K562 (cell line): ENCODE results near the gene SARS1. TPM values are rescaled to one million over a fixed set of nuclear protein-coding genes. Genes with fewer than 3 reads are reported as not detected.

Experiments
- CBFB ChIP-seq: sonication (generic); formaldehyde crosslinking; IDR thresholded peaks from 2 replicates; pipeline ENCODE4 v1.4.0; 2020; ENCODE audit warnings: mild to moderate bottlenecking, missing genetic modification reagents
- CBX2 ChIP-seq: fragments of 200-600 bp; sonication (generic); IDR thresholded peaks from one replicate; pipeline ENCODE4 v1.6.1; 2012; ENCODE audit warnings: mild to moderate bottlenecking, low read length, inconsistent platforms; ENCODE audit not compliant: insufficient read depth, poor library complexity, severe bottlenecking
- CBX5 ChIP-seq: IDR thresholded peaks from 2 replicates; pipeline ENCODE4 v1.6.1; 2014; ENCODE audit warnings: low read depth, borderline replicate concordance
- ESRRA ChIP-seq: fragments of 450-650 bp; IDR thresholded peaks from 2 replicates; pipeline ENCODE4 v1.6.1; 2014; ENCODE audit warnings: low read depth, mild to moderate bottlenecking, moderate library complexity, borderline replicate concordance
- FOXK1 ChIP-seq: sonication (generic); formaldehyde crosslinking; IDR thresholded peaks from 2 replicates; pipeline ENCODE4 v1.8.0; 2022; ENCODE audit warnings: missing genetic modification reagents, mild to moderate bottlenecking, borderline replicate concordance
- IRF9 ChIP-seq: fragments of 450-650 bp; IDR thresholded peaks from 2 replicates; pipeline ENCODE4 v1.6.1; 2016; ENCODE audit warnings: missing biosample characterization, missing genetic modification characterization
- LARP7 ChIP-seq: fragments of 450-650 bp; IDR thresholded peaks from 2 replicates; pipeline ENCODE4 v1.6.1; 2016
- MTA2 ChIP-seq: fragments of 450-650 bp; IDR thresholded peaks from 2 replicates; pipeline ENCODE4 v1.6.1; 2016; ENCODE audit warnings: low read depth
- NFIC ChIP-seq: fragments of 450-650 bp; IDR thresholded peaks from 2 replicates; pipeline ENCODE4 v1.6.1; 2017; ENCODE audit warnings: mild to moderate bottlenecking, inconsistent platforms
- NR2F6 ChIP-seq: fragments of 450-650 bp; formaldehyde crosslinking; IDR thresholded peaks from 2 replicates; pipeline ENCODE4 v1.4.0; 2020; ENCODE audit warnings: mild to moderate bottlenecking
- PREB ChIP-seq: sonication (generic); formaldehyde crosslinking; IDR thresholded peaks from 2 replicates; pipeline ENCODE4 v1.8.1; 2023; ENCODE audit warnings: mild to moderate bottlenecking, missing genetic modification reagents
- STAT5B ChIP-seq: fragments of 250-450 bp; sonication (Bioruptor Pico); IDR thresholded peaks from 2 replicates; pipeline ENCODE4 v1.8.0; 2021; ENCODE audit warnings: mild to moderate bottlenecking, inconsistent platforms
- ZBTB11 ChIP-seq, 3 experiments: fragments of 200-800 bp in 1 of 3; fragments of 250-450 bp in 1 of 3; fragments of 450-650 bp in 1 of 3; sonication (Bioruptor Pico) in 1 of 3; sonication (Bioruptor generic) in 1 of 3; formaldehyde crosslinking in 1 of 3; IDR thresholded peaks; 2 replicates each; pipeline versions ENCODE4 v1.6.1 to v1.8.0; 2016 to 2022; ENCODE audit warnings: mild to moderate bottlenecking in 2 of 3, missing genetic modification characterization in 2 of 3, missing compliant biosample characterization in 1 of 3, moderate library complexity in 1 of 3
- ZC3H4 ChIP-seq: sonication (generic); formaldehyde crosslinking; IDR thresholded peaks from 2 replicates; pipeline ENCODE4 v1.9.0; 2021; ENCODE audit warnings: missing genetic modification reagents, borderline replicate concordance
- ZFP1 ChIP-seq: fragments of 450-650 bp; formaldehyde crosslinking; IDR thresholded peaks from 2 replicates; pipeline ENCODE4 v1.4.0; 2020; ENCODE audit warnings: mild to moderate bottlenecking, mixed read lengths
- ZNF282 ChIP-seq: sonication (generic); formaldehyde crosslinking; IDR thresholded peaks from 2 replicates; pipeline ENCODE4 v1.8.1; 2023; ENCODE audit warnings: missing genetic modification reagents
- ZNF639 ChIP-seq, 2 experiments: fragments of 200-800 bp in 1 of 2; sonication (Bioruptor generic) in 1 of 2; sonication (generic) in 1 of 2; formaldehyde crosslinking in 1 of 2; IDR thresholded peaks in 1 of 2; conservative IDR thresholded peaks in 1 of 2; 2 replicates each; pipeline versions ENCODE4 v1.5.0 to v1.6.1; 2016 to 2020; ENCODE audit warnings: missing compliant biosample characterization in 1 of 2, missing genetic modification characterization in 1 of 2, missing genetic modification reagents in 1 of 2
- ZNF717 ChIP-seq: fragments of 250-450 bp; sonication (Bioruptor Pico); IDR thresholded peaks from 2 replicates; pipeline ENCODE4 v1.5.0; 2021
- polyA plus RNA-seq, 8 experiments: library from polyadenylated mRNA; depleted of rRNA in 4 of 8; stranded (reverse) in 5 of 8; unstranded in 3 of 8; fragments of >200 nt; fragmentation: Nextera tagmentation in 2 of 8; fragmentation: Illumina TruSeq in 1 of 8; extraction: Ambion mirVana in 2 of 8; extraction: Trizol in 1 of 8; gene quantifications; 2 replicates each; pipeline versions ENCODE4 v1.2.1 to v1.2.3, GENCODE V29; 2011 to 2014; ENCODE audit warnings: inconsistent platforms in 1 of 8, missing spikeins in 1 of 8
- total RNA-seq, 7 experiments: library from RNA; depleted of rRNA in 6 of 7; stranded (reverse); fragments of >200 nt in 6 of 7; fragmentation: Illumina TruSeq in 2 of 7; extraction: Trizol in 2 of 7; gene quantifications; 2 replicates each; pipeline versions ENCODE4 v1.2.1 to v1.2.3, GENCODE V29; 2011 to 2021; ENCODE audit warnings: low replicate concordance in 1 of 7

SARS1 gene
- total and polyA plus RNA-seq, 9 of the 15 experiments (the other 6 are each of a cell fraction or from before 2014, with no cell fraction given): 221 to 623 (median 254) TPM

GRCh38 chr1:109282497-109282951 is 68.8 kb downstream of the SARS1 start (continued):
- TF ChIP-seq CBX2 (no peak), ZFP1 (CRISPR knock-in tag) (no peak), LARP7 (0 out of 2 replicates have a peak, but pooled peaks have one; percentile 57), NR2F6 (CRISPR knock-in tag) (no peak), MTA2 (no peak), ZNF639 (CRISPR knock-in tag; conservative IDR thresholded peaks at IDR 0.05 in 1 of 2, IDR thresholded peaks at IDR 0.05 in 1 of 2) (no peak), STAT5B (no peak), CBFB (CRISPR knock-in tag) (0 out of 2 replicates have a peak, but pooled peaks have one; percentile 66), FOXK1 (CRISPR knock-in tag) (peak; percentile 23; the same call in 1 of the 2 replicates), ZNF717 (CRISPR knock-in tag) (no peak), PREB (CRISPR knock-in tag) (no peak), ZC3H4 (no peak), CBX5 (no peak), ESRRA (0 out of 2 replicates have a peak, but pooled peaks have one; percentile 7), ZBTB11 (CRISPR knock-in tag; IDR thresholded peaks at IDR 0.05) (no peak), ZNF282 (CRISPR knock-in tag) (no peak), NFIC (no peak), IRF9 (no peak)
